HG02884 (cell line): ENCODE data around the gene CLSTN1.
"Not testable (repeated sequence)": the region's sequence is repeated elsewhere in the genome, so short reads cannot be mapped to it uniquely, and the experiment has no call there.

Experiments used
- ATAC-seq: cut with Tn5 transposase; IDR thresholded peaks from one replicate; pipeline ENCODE4 v1.9.1; 2021; ENCODE audit warnings: mild to moderate bottlenecking, moderate library complexity; ENCODE audit not compliant: unreplicated experiment

The CLSTN1 gene

DNA sequence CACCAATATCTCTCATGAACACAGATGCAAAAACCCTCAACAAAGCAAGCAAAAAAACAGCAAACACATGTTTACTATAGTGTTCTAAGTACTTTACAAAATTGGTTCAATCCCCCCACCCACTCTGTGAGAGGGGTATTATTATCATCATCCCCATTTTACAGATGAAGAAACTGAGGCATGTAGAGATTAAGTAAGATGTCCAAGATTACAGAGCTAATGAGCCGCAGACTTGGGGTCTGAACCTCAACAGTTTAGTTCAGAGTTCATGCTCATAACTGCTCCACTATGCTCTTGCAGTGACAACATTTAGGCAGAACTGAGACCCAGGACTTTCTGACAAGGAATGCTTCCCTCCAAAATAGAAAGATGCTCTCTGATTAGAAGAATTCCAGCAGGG, 21.9 kb downstream of the CLSTN1 start:
- no peak for ATAC-seq

- no peak for ATAC-seq
Observed at GRCh38 chr1:9798236-9799130, 25.3 kb downstream of the CLSTN1 start.

DNA sequence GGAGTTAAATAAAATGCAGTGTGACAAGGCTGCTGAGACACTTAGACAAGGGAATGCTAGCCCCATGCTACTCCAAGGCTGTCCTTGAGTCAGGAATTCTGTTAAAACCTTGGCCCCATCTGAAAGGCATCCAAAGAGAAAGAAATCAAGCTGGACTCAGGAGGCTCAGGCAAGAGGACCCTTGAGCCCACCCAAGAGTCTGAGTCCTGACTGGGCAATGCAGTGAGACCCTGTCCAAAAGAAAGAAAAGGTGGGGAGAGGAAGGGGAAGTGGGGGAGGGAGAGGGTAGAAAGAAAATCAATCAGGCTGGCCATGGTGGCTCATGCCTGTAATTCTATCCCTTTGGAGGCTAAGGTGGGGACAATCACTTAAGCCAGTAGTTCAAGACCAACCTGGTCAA, 26.7 kb downstream of the CLSTN1 start:
- no peak for ATAC-seq

DNA sequence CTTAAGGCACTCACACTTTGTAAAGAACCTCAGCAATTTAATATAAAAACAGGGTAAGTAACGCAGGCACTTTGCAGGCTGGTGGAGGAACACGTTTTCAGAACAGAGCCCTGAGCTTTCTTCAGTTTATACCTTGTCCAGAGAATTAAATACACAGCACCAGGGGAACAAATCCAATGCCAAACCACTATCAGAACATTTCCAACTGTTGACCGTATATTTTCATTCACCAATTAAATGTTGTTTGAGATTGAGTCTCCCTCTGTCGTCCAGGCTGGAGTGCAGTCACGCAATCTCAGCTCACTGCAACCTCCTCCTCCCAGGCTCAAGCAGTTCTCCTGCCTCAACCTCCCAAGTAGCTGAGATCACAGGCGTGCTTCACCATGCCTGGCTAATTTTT, 29.7 kb downstream of the CLSTN1 start:
- ATAC-seq: no peak

GRCh38 chr1:9793291-9793690, 30.5 kb downstream of the CLSTN1 start:
- ATAC-seq: no peak

GRCh38 chr1:9792156-9793042, 31.4 kb downstream of the CLSTN1 start:
- no peak for ATAC-seq

- not testable (repeated sequence) for ATAC-seq
Observed at GRCh38 chr1:9789700-9790099, 34.1 kb downstream of the CLSTN1 start.

- ATAC-seq: no peak
Observed at GRCh38 chr1:9787702-9788101, 36.1 kb downstream of the CLSTN1 start.

DNA sequence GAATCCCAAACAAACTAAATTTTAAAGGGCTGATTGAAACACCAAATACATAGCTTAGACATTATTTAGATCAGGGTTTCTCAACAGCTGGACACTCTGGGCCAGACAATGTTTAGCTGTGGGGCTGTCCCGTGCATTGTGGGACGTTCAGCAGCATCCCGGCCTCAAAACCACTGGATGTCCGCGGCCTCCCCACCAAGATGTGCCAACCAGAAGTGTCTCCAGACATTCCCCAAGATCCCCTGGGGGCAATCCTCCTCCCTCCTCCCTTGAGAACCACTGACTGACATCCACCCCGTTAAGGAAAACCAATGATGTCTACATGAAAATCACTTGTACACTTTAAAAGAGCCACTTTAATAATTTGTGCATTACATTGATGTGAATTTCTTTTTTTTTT, 38.4 kb downstream of the CLSTN1 start:
- no peak for ATAC-seq

DNA sequence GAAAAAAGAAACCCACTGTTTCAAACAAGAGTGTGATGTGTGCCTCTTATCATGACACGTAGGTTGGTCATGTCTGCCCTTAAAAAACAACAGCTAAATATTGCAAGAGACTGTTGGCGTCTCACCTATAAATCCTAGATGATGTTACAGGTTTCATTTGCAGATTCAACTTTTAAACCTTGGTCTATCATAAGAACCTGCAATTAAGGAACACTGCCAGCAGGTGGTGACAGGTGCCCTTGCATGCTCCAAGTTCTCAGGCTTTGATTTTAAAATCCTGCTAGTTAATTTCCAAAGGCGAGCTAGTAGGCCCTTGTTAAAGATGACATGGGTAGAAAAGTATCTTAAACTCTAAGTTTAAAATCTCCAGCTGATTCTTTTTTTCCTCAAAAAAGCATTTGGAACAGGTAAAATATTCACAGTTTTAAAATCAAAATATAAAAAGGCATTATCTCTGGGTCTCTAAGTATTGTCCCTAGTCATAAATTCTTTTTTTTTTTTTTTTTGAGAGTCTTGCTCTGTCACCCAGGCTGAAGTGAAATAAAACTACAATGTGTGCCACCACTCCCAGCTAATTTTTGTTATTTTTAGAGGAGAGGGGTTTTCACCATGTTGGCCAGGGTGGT, 39.1 kb downstream of the CLSTN1 start:
- no peak for ATAC-seq

DNA sequence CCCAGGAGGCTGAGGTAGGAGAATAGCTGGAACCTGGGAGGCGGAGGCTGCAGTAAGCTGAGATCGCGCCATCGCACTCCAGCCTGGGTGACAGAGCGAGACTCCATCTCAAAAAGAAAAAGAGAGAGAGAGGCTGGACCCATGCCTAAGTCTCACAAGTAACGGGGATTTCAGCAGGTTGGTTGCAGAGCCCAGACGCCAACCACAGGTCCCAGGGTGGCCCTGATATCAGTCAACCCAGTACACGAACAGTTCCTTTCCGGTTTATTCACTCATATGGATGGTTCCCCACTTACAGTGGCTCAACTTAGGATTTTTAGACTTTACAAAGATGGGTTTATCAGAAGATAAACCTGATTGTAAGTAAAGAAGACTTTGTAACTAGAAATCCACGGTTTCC, 40.9 kb downstream of the CLSTN1 start:
- no peak for ATAC-seq

GRCh38 chr1:9782116-9782751, 41.5 kb downstream of the CLSTN1 start:
- ATAC-seq: no peak

DNA sequence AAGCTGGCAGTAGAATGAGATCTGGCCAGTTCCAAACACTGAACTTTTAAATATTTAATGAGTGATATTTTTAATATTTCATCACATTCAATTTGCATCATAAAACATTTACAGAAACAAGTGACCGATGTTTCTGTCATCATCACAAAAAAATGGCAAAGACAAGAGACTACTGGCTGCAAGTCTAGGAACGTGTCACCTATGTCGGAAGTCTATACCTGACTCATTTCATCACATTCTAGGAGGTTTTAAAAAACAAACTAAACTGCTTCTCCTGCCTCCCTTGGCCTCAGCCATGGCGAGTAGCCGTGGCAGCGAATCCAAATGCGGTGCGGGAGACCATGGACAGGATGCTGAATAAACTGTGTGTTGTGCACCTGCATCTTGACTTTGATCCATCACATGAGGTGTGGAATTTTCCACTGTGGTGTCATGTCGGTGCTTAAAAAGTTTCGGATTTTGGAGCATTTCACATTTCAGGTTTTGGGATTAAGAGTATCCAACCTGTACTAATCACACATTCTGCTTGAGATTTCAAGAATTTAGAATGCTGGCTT, 43.1 kb downstream of the CLSTN1 start:
- ATAC-seq: no peak

GRCh38 chr1:9778905-9779304, 44.9 kb downstream of the CLSTN1 start:
- ATAC-seq: no peak

DNA sequence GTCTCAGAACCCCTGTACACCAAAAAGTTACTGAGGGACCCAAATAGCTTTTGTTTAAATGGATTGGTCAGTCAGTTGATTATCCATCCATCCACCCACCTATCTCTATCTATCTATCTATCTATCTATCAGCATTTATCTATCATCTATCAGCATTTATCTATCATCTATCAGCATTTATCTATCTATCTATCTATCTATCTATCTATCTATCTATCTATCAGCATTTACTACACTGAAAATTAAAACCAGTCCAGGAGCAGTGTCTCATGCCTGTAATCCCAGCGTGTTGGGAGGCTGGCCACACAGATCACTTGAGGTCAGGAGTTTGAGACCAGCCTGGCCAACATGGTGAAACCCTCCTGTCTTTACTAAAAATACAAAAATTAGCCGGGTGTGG, 47.1 kb downstream of the CLSTN1 start:
- ATAC-seq: no peak

- ATAC-seq: no peak
Observed at GRCh38 chr1:9774712-9775679, 48.8 kb downstream of the CLSTN1 start.

- no peak for ATAC-seq
Observed at GRCh38 chr1:9770298-9770697, 53.5 kb downstream of the CLSTN1 start.

GRCh38 chr1:9768983-9769382, 54.8 kb downstream of the CLSTN1 start:
- no peak for ATAC-seq

DNA sequence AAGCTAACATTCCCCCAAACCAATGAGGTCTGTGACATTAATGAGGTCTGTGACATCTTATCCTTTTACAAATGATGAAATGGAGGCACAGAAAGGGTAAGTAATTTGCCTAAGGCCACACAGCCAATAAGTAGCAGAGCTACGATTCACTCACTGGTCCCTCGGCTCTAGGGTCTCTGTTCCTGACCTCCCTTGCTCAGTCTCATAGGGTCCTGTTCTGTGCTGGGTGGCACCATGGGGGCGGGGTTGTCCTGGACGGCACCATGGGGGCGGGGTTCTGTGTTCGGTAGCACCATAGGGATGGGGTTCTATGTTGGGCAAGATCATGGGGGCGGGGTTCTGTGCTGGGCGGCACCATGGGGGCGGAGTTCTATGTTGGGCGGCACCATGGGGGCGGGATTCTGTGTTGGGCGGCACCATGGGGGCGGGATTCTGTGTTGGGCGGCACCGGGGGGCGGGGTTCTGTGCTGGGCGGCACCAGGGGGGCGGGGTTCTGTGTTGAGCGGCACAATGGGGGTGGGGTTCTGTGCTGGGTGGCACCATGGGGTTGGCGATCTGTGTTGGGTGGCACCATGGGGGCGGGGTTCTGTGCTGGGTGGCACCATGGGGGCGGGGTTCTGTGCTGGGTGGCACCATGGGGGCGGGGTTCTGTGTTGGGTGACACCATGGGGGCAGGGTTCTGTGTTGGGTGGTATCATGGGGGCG, 55.6 kb downstream of the CLSTN1 start:
- no peak for ATAC-seq
